Measurements from ENCODE around the gene EEF2K. TPM values are rescaled to one million over a fixed set of nuclear protein-coding genes. Genes with fewer than 3 reads are reported as not detected.

EEF2K gene
- total and polyA plus RNA-seq, 2 of the 13 experiments (the other 11 are each of a cell fraction or from before 2014, with no cell fraction given): 22.0 to 23.8 TPM

- no peak for TF ChIP-seq POLR2G (IDR thresholded peaks at IDR 0.05; ENCODE audit: low read depth, low read length)
- TF ChIP-seq KDM2A (CRISPR knock-in tag; IDR thresholded peaks at IDR 0.05; ENCODE audit: borderline replicate concordance, low read depth): peak; percentile 64; the same call in 1 of the 2 replicates
- TF ChIP-seq SKI (IDR thresholded peaks at IDR 0.05; ENCODE audit: partially characterized antibody): no peak
- TF ChIP-seq SMAD3 (CRISPR knock-in tag; IDR thresholded peaks at IDR 0.05): peak; percentile 10; the same call in 1 of the 2 replicates
- TF ChIP-seq ZNF670 (CRISPR knock-in tag; IDR thresholded peaks at IDR 0.05; ENCODE audit: borderline replicate concordance): no peak
- TF ChIP-seq TAF1 (CRISPR knock-in tag; IDR thresholded peaks at IDR 0.05): no peak
- no peak for TF ChIP-seq NONO (IDR thresholded peaks at IDR 0.05)
- TF ChIP-seq NONO (CRISPR knock-in tag; conservative IDR thresholded peaks at IDR 0.05): no peak
- TF ChIP-seq REST (IDR thresholded peaks at IDR 0.05; ENCODE audit: borderline replicate concordance in 1 of 2, low read depth in 1 of 2, low read length in 2 of 2): no peak
- TF ChIP-seq ZNF296 (CRISPR knock-in tag; conservative IDR thresholded peaks at IDR 0.05): no peak
- no peak for TF ChIP-seq ZNF549 (CRISPR knock-in tag; IDR thresholded peaks at IDR 0.05)
- no peak for TF ChIP-seq RNF219 (CRISPR knock-in tag; IDR thresholded peaks at IDR 0.05)
- no peak for TF ChIP-seq ZNF580 (CRISPR knock-in tag; IDR thresholded peaks at IDR 0.05; ENCODE audit: borderline replicate concordance, low read depth)
- TF ChIP-seq YEATS2 (CRISPR knock-in tag; IDR thresholded peaks at IDR 0.05; ENCODE audit: borderline replicate concordance): peak; percentile 34; the same call in 1 of the 2 replicates
- no peak for TF ChIP-seq ZMAT5 (CRISPR knock-in tag; IDR thresholded peaks at IDR 0.05; ENCODE audit: borderline replicate concordance, low read depth)
- TF ChIP-seq SIX1 (CRISPR knock-in tag; IDR thresholded peaks at IDR 0.05; ENCODE audit: borderline replicate concordance): no peak
- no peak for TF ChIP-seq SP2 (CRISPR knock-in tag; IDR thresholded peaks at IDR 0.05)
- TF ChIP-seq ZNF510 (CRISPR knock-in tag; IDR thresholded peaks at IDR 0.05; ENCODE audit: low read depth): no peak
- no peak for TF ChIP-seq ARID2 (CRISPR knock-in tag; IDR thresholded peaks at IDR 0.05; ENCODE audit: borderline replicate concordance)
- no peak for TF ChIP-seq SMYD3 (CRISPR knock-in tag; IDR thresholded peaks at IDR 0.05)
- TF ChIP-seq ZNF564 (CRISPR knock-in tag; IDR thresholded peaks at IDR 0.05): no peak
- no peak for TF ChIP-seq ETV6 (CRISPR knock-in tag; conservative IDR thresholded peaks at IDR 0.05)
Observed at GRCh38 chr16:22188595-22189442, 17.3 kb upstream of the EEF2K start (continued).

Measured in HepG2 (cell line).